K562 (cell line): ENCODE data around the gene INTS2.

Experiments used
- ADNP ChIP-seq: fragments of 200-800 bp; sonication (Bioruptor generic); IDR thresholded peaks from 2 replicates; pipeline ENCODE4 v1.6.1; 2016; ENCODE audit warnings: missing genetic modification characterization, missing compliant biosample characterization
- CAMTA2 ChIP-seq: fragments of 250-450 bp; sonication (Bioruptor Pico); conservative IDR thresholded peaks from 2 replicates; pipeline ENCODE4 v1.5.1; 2022
- CCAR2 ChIP-seq: fragments of 200-400 bp; formaldehyde crosslinking; IDR thresholded peaks from 2 replicates; pipeline ENCODE4 v1.6.1; 2017; ENCODE audit warnings: mild to moderate bottlenecking, low read depth, low read length
- EP300 ChIP-seq: IDR thresholded peaks from 2 replicates; pipeline ENCODE4 v1.6.1; 2012; ENCODE audit warnings: low read length, improper control_type of control experiment
- FOXJ3 ChIP-seq: sonication (generic); formaldehyde crosslinking; IDR thresholded peaks from 2 replicates; pipeline ENCODE4 v1.4.0; 2020; ENCODE audit warnings: mild to moderate bottlenecking, missing genetic modification reagents
- NFIX ChIP-seq: fragments of 250-450 bp; sonication (Bioruptor Pico); IDR thresholded peaks from 2 replicates; pipeline ENCODE4 v1.4.0; 2020; ENCODE audit warnings: low read depth, mild to moderate bottlenecking, moderate library complexity
- POLR2A ChIP-seq: fragments of 450-650 bp; conservative IDR thresholded peaks from 2 replicates; pipeline ENCODE4 v1.6.1; 2016
- POLR2AphosphoS5 ChIP-seq: IDR thresholded peaks from 2 replicates; pipeline ENCODE4 v1.6.1; 2011; ENCODE audit warnings: mild to moderate bottlenecking, low read depth, low read length, moderate library complexity; ENCODE audit not compliant: control insufficient read depth, insufficient read depth
- PTTG1 ChIP-seq: fragments of 450-650 bp; IDR thresholded peaks from 2 replicates; pipeline ENCODE4 v1.6.1; 2016; ENCODE audit warnings: low read depth, mild to moderate bottlenecking, missing genetic modification characterization, missing compliant biosample characterization
- ZKSCAN1 ChIP-seq: fragments of 150-350 bp; IDR thresholded peaks from 2 replicates; pipeline ENCODE4 v1.6.1; 2016; ENCODE audit warnings: low read depth, low read length
- TF ChIP-seq, protein P1 (sequence below), 3 experiments: IDR thresholded peaks in 2 of 3; conservative IDR thresholded peaks in 1 of 3; 2 replicates each; pipeline ENCODE4 v1.5.1; 2011 to 2012; ENCODE audit warnings: low read length in 3 of 3, mild to moderate bottlenecking in 3 of 3, control low read depth in 2 of 3, improper control_type of control experiment in 1 of 3, inconsistent platforms in 1 of 3, low read depth in 1 of 3, mixed read lengths in 1 of 3, moderate library complexity in 1 of 3; ENCODE audit not compliant: insufficient read depth in 2 of 3
- TF ChIP-seq, protein P2 (sequence below): sonication (generic); formaldehyde crosslinking; IDR thresholded peaks from 2 replicates; pipeline ENCODE4 v1.8.1; 2023; ENCODE audit warnings: mild to moderate bottlenecking, missing genetic modification reagents
- TF ChIP-seq, protein P3 (sequence below): fragments of 450-650 bp; IDR thresholded peaks from 2 replicates; pipeline ENCODE4 v1.6.1; 2016; ENCODE audit warnings: missing biosample characterization, missing genetic modification characterization

DNA sequence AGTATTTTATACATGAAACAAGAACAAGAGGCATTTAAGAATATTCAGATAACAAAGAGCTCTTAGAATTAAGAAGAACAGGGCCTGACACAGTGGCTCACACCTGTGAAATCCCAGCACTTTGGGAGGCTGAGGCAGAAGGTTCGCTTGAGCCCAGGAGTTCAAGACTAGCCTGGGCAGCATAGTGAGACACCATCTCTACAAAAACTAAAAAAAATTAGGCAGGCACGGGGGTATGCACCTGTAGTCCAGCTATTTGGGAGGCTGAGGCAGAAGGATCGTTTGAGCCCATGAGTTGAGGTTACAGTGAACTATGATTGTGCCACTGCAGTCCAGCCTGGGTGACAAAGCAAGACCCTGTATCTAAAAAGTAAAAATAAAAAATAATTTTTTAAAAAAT lies 52.0 kb downstream of the INTS2 start:
- TF ChIP-seq, protein P1, sequence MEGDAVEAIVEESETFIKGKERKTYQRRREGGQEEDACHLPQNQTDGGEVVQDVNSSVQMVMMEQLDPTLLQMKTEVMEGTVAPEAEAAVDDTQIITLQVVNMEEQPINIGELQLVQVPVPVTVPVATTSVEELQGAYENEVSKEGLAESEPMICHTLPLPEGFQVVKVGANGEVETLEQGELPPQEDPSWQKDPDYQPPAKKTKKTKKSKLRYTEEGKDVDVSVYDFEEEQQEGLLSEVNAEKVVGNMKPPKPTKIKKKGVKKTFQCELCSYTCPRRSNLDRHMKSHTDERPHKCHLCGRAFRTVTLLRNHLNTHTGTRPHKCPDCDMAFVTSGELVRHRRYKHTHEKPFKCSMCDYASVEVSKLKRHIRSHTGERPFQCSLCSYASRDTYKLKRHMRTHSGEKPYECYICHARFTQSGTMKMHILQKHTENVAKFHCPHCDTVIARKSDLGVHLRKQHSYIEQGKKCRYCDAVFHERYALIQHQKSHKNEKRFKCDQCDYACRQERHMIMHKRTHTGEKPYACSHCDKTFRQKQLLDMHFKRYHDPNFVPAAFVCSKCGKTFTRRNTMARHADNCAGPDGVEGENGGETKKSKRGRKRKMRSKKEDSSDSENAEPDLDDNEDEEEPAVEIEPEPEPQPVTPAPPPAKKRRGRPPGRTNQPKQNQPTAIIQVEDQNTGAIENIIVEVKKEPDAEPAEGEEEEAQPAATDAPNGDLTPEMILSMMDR (IDR thresholded peaks at IDR 0.05 in 2 of 3, conservative IDR thresholded peaks at IDR 0.05 in 1 of 3; ENCODE audit: insufficient read depth in 2 of 3, low read depth in 1 of 3, low read length in 3 of 3) = no peak
- TF ChIP-seq EP300 (no peak), ZKSCAN1 (no peak), PTTG1 (no peak), POLR2AphosphoS5 (no peak), CCAR2 (no peak), POLR2A (no peak), CAMTA2 (no peak), FOXJ3 (CRISPR knock-in tag) (no peak), ADNP (no peak), NFIX (CRISPR knock-in tag) (no peak)
- TF ChIP-seq, protein P2, sequence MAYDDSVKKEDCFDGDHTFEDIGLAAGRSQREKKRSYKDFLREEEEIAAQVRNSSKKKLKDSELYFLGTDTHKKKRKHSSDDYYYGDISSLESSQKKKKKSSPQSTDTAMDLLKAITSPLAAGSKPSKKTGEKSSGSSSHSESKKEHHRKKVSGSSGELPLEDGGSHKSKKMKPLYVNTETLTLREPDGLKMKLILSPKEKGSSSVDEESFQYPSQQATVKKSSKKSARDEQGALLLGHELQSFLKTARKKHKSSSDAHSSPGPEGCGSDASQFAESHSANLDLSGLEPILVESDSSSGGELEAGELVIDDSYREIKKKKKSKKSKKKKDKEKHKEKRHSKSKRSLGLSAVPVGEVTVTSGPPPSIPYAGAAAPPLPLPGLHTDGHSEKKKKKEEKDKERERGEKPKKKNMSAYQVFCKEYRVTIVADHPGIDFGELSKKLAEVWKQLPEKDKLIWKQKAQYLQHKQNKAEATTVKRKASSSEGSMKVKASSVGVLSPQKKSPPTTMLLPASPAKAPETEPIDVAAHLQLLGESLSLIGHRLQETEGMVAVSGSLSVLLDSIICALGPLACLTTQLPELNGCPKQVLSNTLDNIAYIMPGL = no peak
- TF ChIP-seq, protein P3, sequence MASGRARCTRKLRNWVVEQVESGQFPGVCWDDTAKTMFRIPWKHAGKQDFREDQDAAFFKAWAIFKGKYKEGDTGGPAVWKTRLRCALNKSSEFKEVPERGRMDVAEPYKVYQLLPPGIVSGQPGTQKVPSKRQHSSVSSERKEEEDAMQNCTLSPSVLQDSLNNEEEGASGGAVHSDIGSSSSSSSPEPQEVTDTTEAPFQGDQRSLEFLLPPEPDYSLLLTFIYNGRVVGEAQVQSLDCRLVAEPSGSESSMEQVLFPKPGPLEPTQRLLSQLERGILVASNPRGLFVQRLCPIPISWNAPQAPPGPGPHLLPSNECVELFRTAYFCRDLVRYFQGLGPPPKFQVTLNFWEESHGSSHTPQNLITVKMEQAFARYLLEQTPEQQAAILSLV (tag) = no peak
